H9 (cell line): ENCODE data around the gene MYH9. TPM values are rescaled to one million over a fixed set of nuclear protein-coding genes. Genes with fewer than 3 reads are reported as not detected.

ENCODE experiments used
- DNase-seq: peaks from one replicate; pipeline ENCODE4 v3.0.0-alpha.2; 2017
- H2AFZ ChIP-seq: one replicate; pipeline ENCODE4 v1.6.1; 2013; ENCODE audit warnings: mild to moderate bottlenecking, low read length, control low read depth, moderate library complexity
- H2AK5ac ChIP-seq: 2 replicates; pipeline ENCODE4 v1.6.1; 2013; ENCODE audit warnings: low read length, control low read depth, mixed read lengths; ENCODE audit not compliant: insufficient read length
- H2BK120ac ChIP-seq: one replicate; pipeline ENCODE4 v1.6.1; 2013; ENCODE audit warnings: low read depth, mild to moderate bottlenecking, low read length, control low read depth, inconsistent platforms; ENCODE audit not compliant: poor library complexity, severe bottlenecking
- H2BK12ac ChIP-seq: 2 replicates; pipeline ENCODE4 v1.6.1; 2013; ENCODE audit warnings: low read length, control low read depth, mixed read lengths, low read depth; ENCODE audit not compliant: insufficient read length
- H2BK15ac ChIP-seq: 2 replicates; pipeline ENCODE4 v1.6.1; 2013; ENCODE audit warnings: low read depth, low read length, control low read depth
- H2BK20ac ChIP-seq: one replicate; pipeline ENCODE4 v1.6.1; 2013; ENCODE audit warnings: low read depth, mild to moderate bottlenecking, low read length, control low read depth, inconsistent platforms; ENCODE audit not compliant: poor library complexity, severe bottlenecking
- H2BK5ac ChIP-seq: 2 replicates; pipeline ENCODE4 v1.6.1; 2013; ENCODE audit warnings: low read length, control low read depth, mixed read lengths; ENCODE audit not compliant: insufficient read length
- H3K14ac ChIP-seq: 2 replicates; pipeline ENCODE4 v1.6.1; 2013; ENCODE audit warnings: low read length, control low read depth; ENCODE audit not compliant: insufficient read depth
- H3K18ac ChIP-seq: 2 replicates; pipeline ENCODE4 v1.6.1; 2013; ENCODE audit warnings: low read depth, mild to moderate bottlenecking, mixed read lengths, low read length, control low read depth; ENCODE audit not compliant: insufficient read length
- H3K23ac ChIP-seq: 2 replicates; pipeline ENCODE4 v1.6.1; 2013; ENCODE audit warnings: low read length, control low read depth, mixed read lengths, low read depth; ENCODE audit not compliant: insufficient read length
- H3K23me2 ChIP-seq: 2 replicates; pipeline ENCODE4 v1.6.1; 2013; ENCODE audit warnings: low read depth, mild to moderate bottlenecking, mixed read lengths, low read length, control low read depth; ENCODE audit not compliant: insufficient read length, poor library complexity, severe bottlenecking
- H3K27ac ChIP-seq: 2 replicates; pipeline ENCODE4 v1.5.1; 2013; ENCODE audit warnings: low read length, control low read depth, mixed read lengths, low read depth; ENCODE audit not compliant: insufficient read length
- H3K27me3 ChIP-seq: 2 replicates; pipeline ENCODE4 v1.6.1; 2013; ENCODE audit warnings: low read length, control low read depth, inconsistent platforms; ENCODE audit not compliant: insufficient read depth
- H3K4ac ChIP-seq: 2 replicates; pipeline ENCODE4 v1.6.1; 2013; ENCODE audit warnings: low read depth, mild to moderate bottlenecking, control low read depth, inconsistent platforms, low read length, moderate library complexity
- H3K4me1 ChIP-seq: 2 replicates; pipeline ENCODE4 v1.6.1; 2013; ENCODE audit warnings: low read length, control low read depth, inconsistent platforms; ENCODE audit not compliant: insufficient read depth
- H3K4me2 ChIP-seq: 2 replicates; pipeline ENCODE4 v1.6.1; 2013; ENCODE audit warnings: low read length, control low read depth, mixed read lengths; ENCODE audit not compliant: insufficient read length, insufficient read depth
- H3K56ac ChIP-seq: 2 replicates; pipeline ENCODE4 v1.6.1; 2013; ENCODE audit warnings: low read depth, mild to moderate bottlenecking, mixed read lengths, low read length, control low read depth; ENCODE audit not compliant: insufficient read length
- H3K79me1 ChIP-seq: 2 replicates; pipeline ENCODE4 v1.6.1; 2013; ENCODE audit warnings: low read depth, mild to moderate bottlenecking, moderate library complexity, low read length, control low read depth, inconsistent platforms; ENCODE audit not compliant: insufficient read depth, poor library complexity, severe bottlenecking
- H3K79me2 ChIP-seq: 2 replicates; pipeline ENCODE4 v1.6.1; 2013; ENCODE audit warnings: low read length, control low read depth, inconsistent platforms; ENCODE audit not compliant: insufficient read depth
- H3K9ac ChIP-seq: 2 replicates; pipeline ENCODE4 v1.6.1; 2013; ENCODE audit warnings: low read length, control low read depth, mixed read lengths; ENCODE audit not compliant: insufficient read length; ENCODE audit errors: extremely low read depth
- H3K9me3 ChIP-seq: one replicate; pipeline ENCODE4 v1.6.1; 2013; ENCODE audit warnings: low read depth, low read length, inconsistent platforms; ENCODE audit not compliant: control insufficient read depth
- H3T11ph ChIP-seq: one replicate; pipeline ENCODE4 v1.6.1; 2013; ENCODE audit warnings: mild to moderate bottlenecking, low read length, control low read depth, inconsistent platforms
- H4K20me1 ChIP-seq: one replicate; pipeline ENCODE4 v1.6.1; 2013; ENCODE audit not compliant: control insufficient read depth, insufficient read length, insufficient read depth
- H4K5ac ChIP-seq: 2 replicates; pipeline ENCODE4 v1.6.1; 2013; ENCODE audit warnings: low read depth, mild to moderate bottlenecking, mixed read lengths, low read length, control low read depth; ENCODE audit not compliant: insufficient read length
- H4K8ac ChIP-seq: replicated peaks from 2 replicates; pipeline ENCODE4 v1.6.1; 2013; ENCODE audit warnings: low read length, control low read depth, mixed read lengths, low read depth; ENCODE audit not compliant: insufficient read length
- H4K91ac ChIP-seq: 2 replicates; pipeline ENCODE4 v1.6.1; 2013; ENCODE audit warnings: low read depth, mild to moderate bottlenecking, moderate library complexity, mixed read lengths, low read length, control low read depth; ENCODE audit not compliant: insufficient read length
- H3K27ac Mint-ChIP-seq, 3 experiments: 2 replicates in 2 of 3; 3 replicates in 1 of 3; pipeline ENCODE4 v1.8.0; 2020 to 2021; ENCODE audit warnings: mixed read lengths in 3 of 3, mild to moderate bottlenecking in 1 of 3, moderate library complexity in 1 of 3
- H3K27me3 Mint-ChIP-seq: 2 replicates; pipeline ENCODE4 v1.8.0; 2021; ENCODE audit warnings: low read depth, mild to moderate bottlenecking, moderate library complexity, mixed read lengths
- H3K36me3 Mint-ChIP-seq, 3 experiments: 2 replicates in 2 of 3; 3 replicates in 1 of 3; pipeline ENCODE4 v1.8.0; 2020 to 2021; ENCODE audit warnings: low read depth in 3 of 3, mixed read lengths in 3 of 3; ENCODE audit not compliant: insufficient read depth in 1 of 3
- H3K4me1 Mint-ChIP-seq, 2 experiments: 2 replicates each; pipeline ENCODE4 v1.8.0; 2020; ENCODE audit warnings: mixed read lengths in 2 of 2
- H3K4me3 Mint-ChIP-seq, 2 experiments: 2 replicates in 1 of 2; 3 replicates in 1 of 2; pipeline ENCODE4 v1.8.0; 2020 to 2021; ENCODE audit warnings: mild to moderate bottlenecking in 2 of 2, mixed read lengths in 2 of 2, moderate library complexity in 1 of 2
- H3K9me3 Mint-ChIP-seq, 2 experiments: 2 replicates in 1 of 2; 3 replicates in 1 of 2; pipeline ENCODE4 v1.8.0; 2020; ENCODE audit warnings: mild to moderate bottlenecking in 2 of 2, mixed read lengths in 2 of 2, moderate library complexity in 1 of 2
- WGBS: extraction: QIAGEN DNeasy Blood & Tissue Kit; methylation state at CpG from one replicate; pipeline ENCODE4 v1.1.7; 2013; ENCODE audit warnings: missing lambda C conversion rate, low lambda C conversion rate, mixed read lengths; ENCODE audit not compliant: insufficient read length; ENCODE audit errors: extremely low coverage; 5-methylcytosine and 5-hydroxymethylcytosine counted together
- total RNA-seq: library from RNA; stranded (reverse); gene quantifications from 2 replicates; pipeline ENCODE4 v1.2.1, GENCODE V29; 2021
- TF ChIP-seq, protein P1 (sequence below): fragments of 200-600 bp; sonication (generic); conservative IDR thresholded peaks from 3 replicates; pipeline ENCODE4 v1.8.0; 2021; ENCODE audit warnings: antibody characterized with exemption, mild to moderate bottlenecking

MYH9 gene
- total RNA-seq, 1 experiment from 2014 or later, result 266 TPM

GRCh38 chr22:36375071-36375980 lies 12.4 kb downstream of the MYH9 start:
- H3K56ac ChIP-seq, result no peak overlapping the region
- no CpG with 5 or more reads among the region's 9 CpGs for WGBS
- no peak overlapping the region for H2BK120ac ChIP-seq
- TF ChIP-seq, protein P1, sequence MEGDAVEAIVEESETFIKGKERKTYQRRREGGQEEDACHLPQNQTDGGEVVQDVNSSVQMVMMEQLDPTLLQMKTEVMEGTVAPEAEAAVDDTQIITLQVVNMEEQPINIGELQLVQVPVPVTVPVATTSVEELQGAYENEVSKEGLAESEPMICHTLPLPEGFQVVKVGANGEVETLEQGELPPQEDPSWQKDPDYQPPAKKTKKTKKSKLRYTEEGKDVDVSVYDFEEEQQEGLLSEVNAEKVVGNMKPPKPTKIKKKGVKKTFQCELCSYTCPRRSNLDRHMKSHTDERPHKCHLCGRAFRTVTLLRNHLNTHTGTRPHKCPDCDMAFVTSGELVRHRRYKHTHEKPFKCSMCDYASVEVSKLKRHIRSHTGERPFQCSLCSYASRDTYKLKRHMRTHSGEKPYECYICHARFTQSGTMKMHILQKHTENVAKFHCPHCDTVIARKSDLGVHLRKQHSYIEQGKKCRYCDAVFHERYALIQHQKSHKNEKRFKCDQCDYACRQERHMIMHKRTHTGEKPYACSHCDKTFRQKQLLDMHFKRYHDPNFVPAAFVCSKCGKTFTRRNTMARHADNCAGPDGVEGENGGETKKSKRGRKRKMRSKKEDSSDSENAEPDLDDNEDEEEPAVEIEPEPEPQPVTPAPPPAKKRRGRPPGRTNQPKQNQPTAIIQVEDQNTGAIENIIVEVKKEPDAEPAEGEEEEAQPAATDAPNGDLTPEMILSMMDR, result no peak
- H4K20me1 ChIP-seq, result no peaks in the 10 kb centered on the region
- peaks cover 3% of the 10 kb centered on the region for H3K23me2 ChIP-seq
- no peak overlapping the region for H3K9ac ChIP-seq
- no peak for DNase-seq
- Mint-ChIP-seq H3K27me3 (no peaks in the 10 kb centered on the region), H3K27ac (peak overlapping the region; percentile 90 to 93 (median 92); a peak in 6 of 7 replicates), H3K4me3 (no peak overlapping the region), H3K9me3 (no peaks in the 10 kb centered on the region; a peak in 1 of 5 replicates), H3K36me3 (peaks cover 21 to 28% (median 26%) of the 10 kb centered on the region in 3 experiments), H3K4me1 (peaks cover 59 to 67% of the 10 kb centered on the region in 2 experiments)
- no peak overlapping the region for H3K4me2 ChIP-seq
- H2AFZ ChIP-seq, result no peak overlapping the region
- no peak overlapping the region for H2BK5ac ChIP-seq
- H4K5ac ChIP-seq, result no peak overlapping the region
- H4K8ac ChIP-seq, result no peak overlapping the region
- H3K18ac ChIP-seq, result no peak overlapping the region
- H3K27ac ChIP-seq, result peak overlapping the region; percentile 14
- peak overlapping the region; percentile 34 for H4K91ac ChIP-seq
- no peak overlapping the region for H2AK5ac ChIP-seq
- H3K79me2 ChIP-seq, result peaks cover 54% of the 10 kb centered on the region; the same call in 1 of the 2 replicates
- H3K9me3 ChIP-seq, result no peaks in the 10 kb centered on the region
- no peak overlapping the region for H2BK20ac ChIP-seq
- H3K14ac ChIP-seq, result no peak overlapping the region
- no peaks in the 10 kb centered on the region for H3K27me3 ChIP-seq
- H3K4ac ChIP-seq, result no peak overlapping the region
- no peak overlapping the region for H2BK15ac ChIP-seq
- no peak overlapping the region for H2BK12ac ChIP-seq
- no peak overlapping the region for H3K23ac ChIP-seq
- peaks cover 20% of the 10 kb centered on the region for H3K79me1 ChIP-seq
- peaks cover 2% of the 10 kb centered on the region; the same call in 1 of the 2 replicates for H3K4me1 ChIP-seq
- H3T11ph ChIP-seq, result no peak overlapping the region
